HepG2 (cell line): ENCODE data around the gene EPHB4. TPM values are rescaled to one million over a fixed set of nuclear protein-coding genes. Genes with fewer than 3 reads are reported as not detected.

Source experiments
- AGO2 ChIP-seq: fragments of 200-400 bp; formaldehyde crosslinking; optimal IDR thresholded peaks from 2 replicates; pipeline ENCODE3; 2017; ENCODE audit warnings: mild to moderate bottlenecking, low read depth, low read length, moderate library complexity
- EEA1 ChIP-seq: sonication (generic); formaldehyde crosslinking; IDR thresholded peaks from 2 replicates; pipeline ENCODE4 v1.5.1; 2020; ENCODE audit warnings: mild to moderate bottlenecking, missing genetic modification reagents, borderline replicate concordance
- HNF1A ChIP-seq, 2 experiments: sonication (generic) in 1 of 2; formaldehyde crosslinking in 1 of 2; IDR thresholded peaks; 2 replicates each; pipeline versions ENCODE4 v1.4.0 to v1.6.1; 2016 to 2020; ENCODE audit warnings: borderline replicate concordance in 1 of 2, low read depth in 1 of 2, mild to moderate bottlenecking in 1 of 2, missing genetic modification reagents in 1 of 2
- NFKBIZ ChIP-seq: IDR thresholded peaks from 2 replicates; pipeline ENCODE4 v1.6.1; 2018; ENCODE audit warnings: missing genetic modification reagents, missing compliant biosample characterization
- PBX3 ChIP-seq: sonication (generic); formaldehyde crosslinking; IDR thresholded peaks from 2 replicates; pipeline ENCODE4 v1.8.1; 2023; ENCODE audit warnings: missing genetic modification reagents, inconsistent platforms, borderline replicate concordance
- RFXAP ChIP-seq: sonication (generic); formaldehyde crosslinking; IDR thresholded peaks from 2 replicates; pipeline ENCODE4 v1.4.0; 2020; ENCODE audit warnings: missing genetic modification reagents, borderline replicate concordance
- ZNF326 ChIP-seq: sonication (generic); formaldehyde crosslinking; IDR thresholded peaks from 2 replicates; pipeline ENCODE4 v1.4.0; 2020; ENCODE audit warnings: missing genetic modification reagents, borderline replicate concordance
- ZNF530 ChIP-seq: sonication (generic); formaldehyde crosslinking; IDR thresholded peaks from 2 replicates; pipeline ENCODE4 v1.5.0; 2020; ENCODE audit warnings: low read depth, mild to moderate bottlenecking, missing genetic modification reagents
- ZNF7 ChIP-seq: IDR thresholded peaks from 2 replicates; pipeline ENCODE4 v1.6.1; 2016; ENCODE audit warnings: missing biosample characterization, missing genetic modification reagents
- ZNF713 ChIP-seq: sonication (generic); formaldehyde crosslinking; IDR thresholded peaks from 2 replicates; pipeline ENCODE4 v1.4.0; 2020; ENCODE audit warnings: mild to moderate bottlenecking, missing genetic modification reagents
- polyA plus RNA-seq, 8 experiments: library from polyadenylated mRNA; depleted of rRNA in 3 of 8; stranded (reverse) in 7 of 8; unstranded in 1 of 8; fragments of >200 nt; fragmentation: Illumina TruSeq in 4 of 8; extraction: Trizol in 4 of 8; gene quantifications; 2 replicates each; pipeline versions ENCODE4 v1.2.1 to v1.2.3, GENCODE V29; 2011 to 2016; ENCODE audit warnings: low read depth in 4 of 8, missing spikeins in 1 of 8, mixed read lengths in 1 of 8; ENCODE audit not compliant: insufficient read depth in 1 of 8
- total RNA-seq, 5 experiments: library from RNA; depleted of rRNA; stranded (reverse); fragments of >200 nt; fragmentation: Illumina TruSeq; extraction: Trizol; gene quantifications; 2 replicates each; pipeline ENCODE4 v1.2.3, GENCODE V29; 2016; ENCODE audit warnings: low read depth in 1 of 5

EPHB4 gene
- total and polyA plus RNA-seq, 2 of the 13 experiments (the other 11 are each of a cell fraction or from before 2014, with no cell fraction given) = 61.4 to 69.6 TPM

- TF ChIP-seq NFKBIZ (CRISPR knock-in tag) = no peak
- TF ChIP-seq ZNF530 (CRISPR knock-in tag) = no peak
- TF ChIP-seq PBX3 = no peak
- peak; percentile 69 for TF ChIP-seq AGO2
- no peak for TF ChIP-seq ZNF326 (CRISPR knock-in tag)
- TF ChIP-seq EEA1 (CRISPR knock-in tag) = no peak
- TF ChIP-seq HNF1A (IDR thresholded peaks at IDR 0.05; ENCODE audit: low read depth) = no peak
- TF ChIP-seq HNF1A (CRISPR knock-in tag; IDR thresholded peaks at IDR 0.05; ENCODE audit: borderline replicate concordance) = no peak
- TF ChIP-seq RFXAP (CRISPR knock-in tag) = no peak
- TF ChIP-seq ZNF7 (CRISPR knock-in tag) = no peak
- no peak for TF ChIP-seq ZNF713 (CRISPR knock-in tag)
Measured at GRCh38 chr7:100812729-100813128, 14.6 kb downstream of the EPHB4 start (continued).
